ENCODE data around the gene IGDCC3.

DNA sequence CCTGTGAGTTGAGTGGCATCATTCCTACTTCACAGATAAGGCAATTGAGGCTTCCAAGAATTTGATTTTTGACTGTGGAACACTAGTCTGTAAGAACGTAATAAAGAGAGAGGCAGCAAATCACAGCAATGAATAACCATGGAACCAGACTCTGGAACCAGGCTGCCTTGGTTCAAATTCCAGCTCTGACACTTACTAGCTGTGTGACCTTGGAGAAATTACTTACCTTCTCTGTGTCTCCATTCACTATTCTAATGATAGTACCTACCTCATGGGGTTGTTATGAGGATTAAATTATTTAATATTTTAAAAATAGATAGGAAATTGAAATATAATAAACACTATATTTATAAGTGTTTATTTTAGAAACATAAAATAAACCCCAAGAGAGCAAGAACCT lies 12.6 kb upstream of the IGDCC3 start:
- TF ChIP-seq, protein P1, sequence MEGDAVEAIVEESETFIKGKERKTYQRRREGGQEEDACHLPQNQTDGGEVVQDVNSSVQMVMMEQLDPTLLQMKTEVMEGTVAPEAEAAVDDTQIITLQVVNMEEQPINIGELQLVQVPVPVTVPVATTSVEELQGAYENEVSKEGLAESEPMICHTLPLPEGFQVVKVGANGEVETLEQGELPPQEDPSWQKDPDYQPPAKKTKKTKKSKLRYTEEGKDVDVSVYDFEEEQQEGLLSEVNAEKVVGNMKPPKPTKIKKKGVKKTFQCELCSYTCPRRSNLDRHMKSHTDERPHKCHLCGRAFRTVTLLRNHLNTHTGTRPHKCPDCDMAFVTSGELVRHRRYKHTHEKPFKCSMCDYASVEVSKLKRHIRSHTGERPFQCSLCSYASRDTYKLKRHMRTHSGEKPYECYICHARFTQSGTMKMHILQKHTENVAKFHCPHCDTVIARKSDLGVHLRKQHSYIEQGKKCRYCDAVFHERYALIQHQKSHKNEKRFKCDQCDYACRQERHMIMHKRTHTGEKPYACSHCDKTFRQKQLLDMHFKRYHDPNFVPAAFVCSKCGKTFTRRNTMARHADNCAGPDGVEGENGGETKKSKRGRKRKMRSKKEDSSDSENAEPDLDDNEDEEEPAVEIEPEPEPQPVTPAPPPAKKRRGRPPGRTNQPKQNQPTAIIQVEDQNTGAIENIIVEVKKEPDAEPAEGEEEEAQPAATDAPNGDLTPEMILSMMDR (IDR thresholded peaks at IDR 0.05 in 4 of 5, conservative IDR thresholded peaks at IDR 0.05 in 1 of 5): no peak
- TF ChIP-seq POLR2A (IDR thresholded peaks at IDR 0.05): no peak

Data from gastrocnemius medialis (tissue), 4 donors.